Endothelial cell of umbilical vein (primary cell): Measurements from ENCODE around the gene EIF1AD. TPM values are rescaled to one million over a fixed set of nuclear protein-coding genes. Genes with fewer than 3 reads are reported as not detected.

Source experiments
- BruUV-seq: library from RNA; stranded (reverse); fragments of 400-500 nt; replicated peaks from 2 replicates; lab custom pipeline; 2021; lab: Mats Ljungman, UMichigan
- CTCF ChIA-PET: fragments of 300-600, 350-600 bp; sonication (Branson Sonifier 250); formaldehyde crosslinking; loops from one replicate; lab custom pipeline; 2021; ENCODE audit warnings: antibody characterized with exemption, inconsistent platforms; lab: Charles Lee
- POLR2A ChIA-PET: fragments of 300-600, 350-600 bp; sonication (Branson Sonifier 250); formaldehyde crosslinking; loops from one replicate; lab custom pipeline; 2021; ENCODE audit warnings: antibody characterized with exemption, inconsistent platforms; lab: Charles Lee
- DNase-seq: peaks from one replicate; pipeline ENCODE4 v3.0.0-alpha.2; 2011; ENCODE audit warnings: low read depth, low spot score
- FAIRE-seq: peaks from 2 replicates; lab custom pipeline; 2011; peaks lifted over from hg19 to GRCh38; lab: Jason Lieb, UNC
- H2AFZ ChIP-seq: 2 replicates; pipeline ENCODE4 v1.6.0; 2012; ENCODE audit warnings: low read depth, low read length, control low read depth, inconsistent platforms
- H3K27ac ChIP-seq: 2 replicates; pipeline ENCODE4 v1.5.1; 2011; ENCODE audit warnings: low read depth, mild to moderate bottlenecking, control low read depth, low read length, moderate library complexity; ENCODE audit not compliant: insufficient read depth
- H3K27me3 ChIP-seq, 2 experiments: 2 replicates each; pipeline versions ENCODE4 v1.6.0 to v1.6.1; 2011; ENCODE audit warnings: low read length in 2 of 2, mixed read lengths in 1 of 2; ENCODE audit not compliant: control insufficient read depth in 2 of 2, insufficient read depth in 2 of 2
- H3K36me3 ChIP-seq, 2 experiments: 2 replicates in 1 of 2; 3 replicates in 1 of 2; pipeline ENCODE4 v1.5.1; 2011; ENCODE audit warnings: low read length in 2 of 2, mild to moderate bottlenecking in 1 of 2, moderate library complexity in 1 of 2; ENCODE audit not compliant: control insufficient read depth in 2 of 2, insufficient read depth in 2 of 2; ENCODE audit errors: extremely low read depth in 1 of 2
- H3K4me1 ChIP-seq: 3 replicates; pipeline ENCODE4 v1.5.1; 2011; ENCODE audit warnings: mild to moderate bottlenecking, low read length; ENCODE audit not compliant: control insufficient read depth, insufficient read depth; ENCODE audit errors: extremely low read depth
- H3K4me2 ChIP-seq: 2 replicates; pipeline ENCODE4 v1.6.1; 2011; ENCODE audit warnings: low read length, control low read depth, mixed read lengths; ENCODE audit not compliant: insufficient read depth
- H3K4me3 ChIP-seq, 3 experiments: fragments of 200-600 bp in 1 of 3; sonication (generic), shearing (Covaris generic) in 1 of 3; replicated peaks in 1 of 3; 2 replicates each; pipeline ENCODE4 v1.5.1; 2011 to 2016; ENCODE audit warnings: control low read depth in 3 of 3, low read length in 3 of 3, mild to moderate bottlenecking in 2 of 3, inconsistent platforms in 1 of 3, low read depth in 1 of 3, moderate library complexity in 1 of 3; ENCODE audit not compliant: insufficient read depth in 1 of 3
- H3K79me2 ChIP-seq: 2 replicates; pipeline ENCODE4 v1.6.0; 2012; ENCODE audit warnings: low read length, inconsistent platforms; ENCODE audit not compliant: control insufficient read depth, insufficient read depth
- H3K9ac ChIP-seq: replicated peaks from 2 replicates; pipeline ENCODE3; 2011; ENCODE audit warnings: low read length, control low read depth; ENCODE audit not compliant: insufficient read depth; ENCODE audit errors: extremely low read depth
- H3K9me1 ChIP-seq: replicated peaks from 3 replicates; pipeline ENCODE4 v1.6.0; 2011; ENCODE audit warnings: mild to moderate bottlenecking, low read length; ENCODE audit not compliant: control insufficient read depth, insufficient read depth; ENCODE audit errors: extremely low read depth
- H3K9me3 ChIP-seq: replicated peaks from 2 replicates; pipeline ENCODE4 v1.5.1; 2012; ENCODE audit warnings: low read length, inconsistent platforms; ENCODE audit not compliant: control insufficient read depth, insufficient read depth
- H4K20me1 ChIP-seq: replicated peaks from 2 replicates; pipeline ENCODE3; 2011; ENCODE audit warnings: mild to moderate bottlenecking, low read length; ENCODE audit not compliant: control insufficient read depth, insufficient read depth; ENCODE audit errors: extremely low read depth
- EZH2 ChIP-seq: IDR thresholded peaks from 2 replicates; pipeline ENCODE4 v1.6.1; 2012; ENCODE audit warnings: borderline replicate concordance, low read depth, mild to moderate bottlenecking, moderate library complexity, low read length, inconsistent platforms; ENCODE audit not compliant: severe bottlenecking
- FOS ChIP-seq: IDR thresholded peaks from 2 replicates; pipeline ENCODE4 v1.6.1; 2011; ENCODE audit warnings: mild to moderate bottlenecking, low read length, moderate library complexity, borderline replicate concordance; ENCODE audit not compliant: insufficient read depth
- JUN ChIP-seq: IDR thresholded peaks from 2 replicates; pipeline ENCODE4 v1.6.1; 2011; ENCODE audit warnings: borderline replicate concordance, low read depth; ENCODE audit not compliant: insufficient read length, insufficient read depth
- MAX ChIP-seq: IDR thresholded peaks from 2 replicates; pipeline ENCODE4 v1.6.1; 2011; ENCODE audit not compliant: insufficient read depth, insufficient read length
- POLR2A ChIP-seq: IDR thresholded peaks from 2 replicates; pipeline ENCODE4 v1.6.1; 2012; ENCODE audit warnings: low read depth, mild to moderate bottlenecking, control low read depth, low read length
- POLR2AphosphoS5 ChIP-seq: IDR thresholded peaks from 2 replicates; pipeline ENCODE4 v1.6.1; 2012; ENCODE audit warnings: low read depth, mild to moderate bottlenecking, control low read depth, low read length, moderate library complexity; ENCODE audit not compliant: insufficient read depth
- dilution Hi-C: fragments of 300-500 bp; cut with MboI; formaldehyde crosslinking; loops from one replicate; pipeline ENCODE4 v1.15.0; 2019; ENCODE audit warnings: low sequenced_read_pairs; ENCODE audit not compliant: extremely low pct_ligation_motif_present
- intact Hi-C: fragments of 100-400 bp; cut with micrococcal nuclease; formaldehyde crosslinking; loops from one replicate; pipeline ENCODE4 v1.10.0; 2022
- polyA plus RNA-seq, 4 experiments: library from polyadenylated mRNA; depleted of rRNA in 3 of 4; stranded (reverse) in 3 of 4; unstranded in 1 of 4; fragments of >200 nt; gene quantifications; 2 replicates each; pipeline versions ENCODE4 v1.2.1 to v1.2.3, GENCODE V29; 2011 to 2012; ENCODE audit warnings: missing spikeins in 1 of 4
- total RNA-seq: library from RNA; stranded (reverse); gene quantifications from 2 replicates; pipeline ENCODE4 v1.2.3, GENCODE V29; 2021

The EIF1AD gene
- total and polyA plus RNA-seq, 2 donors (not counting 3 experiments of a cell fraction or from before 2014, with no cell fraction given): 39.3 to 39.7 TPM

GRCh38 chr11:66020618-66021357 is 18.8 kb upstream of the EIF1AD start:
- no TSS peak for BruUV-seq
- TF ChIP-seq FOS (peak; percentile 86), POLR2AphosphoS5 (peak; percentile 87), POLR2A (no peak), EZH2 (no peak), JUN (peak; percentile 68)

GRCh38 chr11:66020212-66020611 is 18.3 kb upstream of the EIF1AD start:
- CTCF ChIA-PET: interaction anchor here (0.6 to 3.0 kb wide), 6 partner anchors 8 to 136 kb away, joined by 3 to 16 read pairs (median 4); partner anchors contain the start of genes BANF1, CST6 and FIBP
- H3K9ac ChIP-seq: no peak overlapping the region
- intact Hi-C loops: no loop called here

More at GRCh38 chr11:66020618-66021357, 18.8 kb upstream of the EIF1AD start:
- H3K4me1 ChIP-seq: peaks cover 24% of the 10 kb centered on the region
- H3K9me3 ChIP-seq: no peaks in the 10 kb centered on the region
- H3K27ac ChIP-seq: peak overlapping the region; percentile 32
- no peak overlapping the region for H2AFZ ChIP-seq
- peak; percentile 78 for DNase-seq
- CTCF ChIA-PET: interaction anchor here (0.6 to 3.0 kb wide), 7 partner anchors 9 to 136 kb away, joined by 3 to 16 read pairs (median 3); partner anchors contain the start of gene CST6
- no peaks in the 10 kb centered on the region for H4K20me1 ChIP-seq
- H3K4me2 ChIP-seq: no peak overlapping the region
- H3K27me3 ChIP-seq: no peaks in the 10 kb centered on the region
- POLR2A ChIA-PET: interaction anchor here (0.6 to 0.8 kb wide), 3 partner anchors 10 to 119 kb away, joined by 3 to 4 read pairs (median 4); no protein-coding TSS in a partner anchor
- peak; percentile 98 for FAIRE-seq
- no peaks in the 10 kb centered on the region for H3K9me1 ChIP-seq
- no peak overlapping the region for H3K9ac ChIP-seq
- no peak overlapping the region for H3K4me3 ChIP-seq
- H3K36me3 ChIP-seq: no peaks in the 10 kb centered on the region
- intact Hi-C loops (loop anchor here (1.0 kb wide), 1 partner anchor 18 kb away; the partner anchor contains the start of genes BANF1 and EIF1AD), dilution Hi-C loops (no loop called here)
- no peaks in the 10 kb centered on the region for H3K79me2 ChIP-seq

More at GRCh38 chr11:66020212-66020611, 18.3 kb upstream of the EIF1AD start:
- Histone ChIP-seq H2AFZ (no peak overlapping the region), H3K9me3 (no peaks in the 10 kb centered on the region), H3K27me3 (no peaks in the 10 kb centered on the region), H3K4me1 (peaks cover 30% of the 10 kb centered on the region), H3K36me3 (no peaks in the 10 kb centered on the region), H3K79me2 (no peaks in the 10 kb centered on the region), H3K4me3 (no peak overlapping the region), H3K9me1 (no peaks in the 10 kb centered on the region), H3K4me2 (no peak overlapping the region), H4K20me1 (no peaks in the 10 kb centered on the region), H3K27ac (peak overlapping the region; percentile 32)
- dilution Hi-C loops: no loop called here
- DNase-seq (no peak), FAIRE-seq (no peak)
- POLR2A ChIA-PET: interaction anchor here (0.8 kb wide), 1 partner anchor 9 kb away, joined by 4 read pairs; no protein-coding TSS in a partner anchor
- TF ChIP-seq JUN (no peak), MAX (no peak), POLR2AphosphoS5 (no peak)
- BruUV-seq: no TSS peak
